ENCODE data around the gene USP40.
A peak's percentile ranks its signal among the peaks of the same experiment; 100 is the strongest.
"Not testable (repeated sequence)": the region's sequence is repeated elsewhere in the genome, so short reads cannot be mapped to it uniquely, and the experiment has no call there.

Gene USP40, protein sequence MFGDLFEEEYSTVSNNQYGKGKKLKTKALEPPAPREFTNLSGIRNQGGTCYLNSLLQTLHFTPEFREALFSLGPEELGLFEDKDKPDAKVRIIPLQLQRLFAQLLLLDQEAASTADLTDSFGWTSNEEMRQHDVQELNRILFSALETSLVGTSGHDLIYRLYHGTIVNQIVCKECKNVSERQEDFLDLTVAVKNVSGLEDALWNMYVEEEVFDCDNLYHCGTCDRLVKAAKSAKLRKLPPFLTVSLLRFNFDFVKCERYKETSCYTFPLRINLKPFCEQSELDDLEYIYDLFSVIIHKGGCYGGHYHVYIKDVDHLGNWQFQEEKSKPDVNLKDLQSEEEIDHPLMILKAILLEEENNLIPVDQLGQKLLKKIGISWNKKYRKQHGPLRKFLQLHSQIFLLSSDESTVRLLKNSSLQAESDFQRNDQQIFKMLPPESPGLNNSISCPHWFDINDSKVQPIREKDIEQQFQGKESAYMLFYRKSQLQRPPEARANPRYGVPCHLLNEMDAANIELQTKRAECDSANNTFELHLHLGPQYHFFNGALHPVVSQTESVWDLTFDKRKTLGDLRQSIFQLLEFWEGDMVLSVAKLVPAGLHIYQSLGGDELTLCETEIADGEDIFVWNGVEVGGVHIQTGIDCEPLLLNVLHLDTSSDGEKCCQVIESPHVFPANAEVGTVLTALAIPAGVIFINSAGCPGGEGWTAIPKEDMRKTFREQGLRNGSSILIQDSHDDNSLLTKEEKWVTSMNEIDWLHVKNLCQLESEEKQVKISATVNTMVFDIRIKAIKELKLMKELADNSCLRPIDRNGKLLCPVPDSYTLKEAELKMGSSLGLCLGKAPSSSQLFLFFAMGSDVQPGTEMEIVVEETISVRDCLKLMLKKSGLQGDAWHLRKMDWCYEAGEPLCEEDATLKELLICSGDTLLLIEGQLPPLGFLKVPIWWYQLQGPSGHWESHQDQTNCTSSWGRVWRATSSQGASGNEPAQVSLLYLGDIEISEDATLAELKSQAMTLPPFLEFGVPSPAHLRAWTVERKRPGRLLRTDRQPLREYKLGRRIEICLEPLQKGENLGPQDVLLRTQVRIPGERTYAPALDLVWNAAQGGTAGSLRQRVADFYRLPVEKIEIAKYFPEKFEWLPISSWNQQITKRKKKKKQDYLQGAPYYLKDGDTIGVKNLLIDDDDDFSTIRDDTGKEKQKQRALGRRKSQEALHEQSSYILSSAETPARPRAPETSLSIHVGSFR

GRCh38 chr2:233566141-233566956 is at the start of gene USP40:
Gene USP40, minus strand, starts transcription at chr2:233566782. Its CDS starts 1,228 bp downstream, at chr2:233565554.
- DNase-seq = peak; percentile 37

GRCh38 chr2:233611284-233611683 is 44.7 kb upstream of the USP40 start:
- DNase-seq = no peak

GRCh38 chr2:233605680-233606079 is 39.1 kb upstream of the USP40 start:
- DNase-seq = no peak

DNA sequence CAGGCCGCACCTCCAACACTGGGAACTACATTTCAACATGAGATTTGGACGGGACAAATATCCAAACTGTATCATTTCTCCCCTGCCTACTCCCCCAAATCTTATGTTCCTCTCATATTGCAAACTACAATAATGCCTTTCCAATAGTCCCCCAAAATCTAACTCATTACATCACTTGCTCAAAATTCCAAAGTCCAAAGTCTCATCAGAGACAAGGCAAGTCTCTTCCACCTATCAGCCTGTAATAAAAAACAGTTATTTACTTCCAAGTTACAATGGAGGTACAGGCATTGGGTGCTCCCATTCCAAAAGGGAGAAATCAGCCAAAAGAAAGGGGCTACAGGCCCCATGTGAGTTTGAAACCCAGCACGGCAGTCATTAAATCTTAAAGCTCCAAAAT is 38.2 kb upstream of the USP40 start:
- no peak for DNase-seq

- no peak for DNase-seq
Observed at GRCh38 chr2:233603520-233603919, 36.9 kb upstream of the USP40 start.

DNA sequence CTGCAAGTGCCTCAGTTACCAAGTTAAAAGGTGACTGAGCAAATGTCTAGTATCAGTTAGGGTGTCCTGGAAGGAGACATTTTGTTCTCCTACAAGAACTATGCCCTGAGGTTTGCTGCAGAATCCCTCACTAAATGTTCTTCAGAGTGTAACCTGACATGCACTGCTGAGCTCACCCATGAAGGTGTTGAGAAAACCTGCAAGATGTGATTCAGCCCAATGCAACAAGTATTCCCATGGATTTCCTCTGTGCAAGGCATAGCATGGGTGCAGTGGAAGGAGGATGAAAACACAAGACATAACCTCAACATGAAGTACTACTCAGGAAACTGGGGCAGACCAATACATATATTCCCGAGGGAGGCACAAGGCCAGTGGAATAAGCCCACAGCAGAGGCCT is 35.5 kb upstream of the USP40 start:
- DNase-seq = no peak

- DNase-seq = no peak
Observed at GRCh38 chr2:233600386-233600785, 33.8 kb upstream of the USP40 start.

- no peak for DNase-seq
Observed at GRCh38 chr2:233598952-233599351, 32.4 kb upstream of the USP40 start.

DNA sequence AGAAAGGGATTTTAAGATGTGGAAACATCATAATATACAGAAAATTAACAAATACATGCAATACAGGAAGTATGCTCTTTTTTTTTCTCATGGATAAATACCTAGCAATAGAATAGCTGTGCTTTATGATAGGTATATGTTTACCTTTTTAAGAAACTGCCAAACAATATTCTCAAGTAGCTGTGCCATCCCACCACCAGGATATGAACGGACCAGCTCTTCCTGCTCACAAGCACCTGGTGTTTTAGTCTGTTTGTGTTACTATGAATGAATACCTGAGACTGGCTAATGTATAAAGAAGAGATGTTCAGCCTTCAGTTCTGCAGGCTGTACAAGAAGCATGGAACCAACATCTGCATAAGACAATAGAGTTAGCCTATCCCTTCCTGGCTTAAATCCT is 30.9 kb upstream of the USP40 start:
- DNase-seq = no peak

DNA sequence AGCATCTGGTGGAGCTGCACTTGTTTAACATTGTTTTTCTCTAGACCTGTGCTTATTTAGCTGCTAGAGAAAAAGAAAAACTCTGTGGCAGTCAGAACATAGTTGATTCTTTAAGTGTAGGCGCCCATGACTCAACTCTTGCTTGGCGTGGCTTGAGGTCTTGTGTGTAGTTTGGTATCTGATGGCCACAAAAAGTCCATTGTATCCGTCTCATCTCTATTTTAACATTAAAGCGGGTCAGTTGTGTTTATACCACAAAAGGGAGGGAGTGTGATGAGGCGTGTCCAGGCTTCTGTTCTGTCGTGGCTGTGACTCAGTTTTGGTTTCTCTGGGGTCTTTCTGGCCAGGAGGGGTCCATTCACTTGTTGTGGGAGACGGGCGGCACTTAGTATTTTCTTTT is 26.6 kb upstream of the USP40 start:
- no peak for DNase-seq

GRCh38 chr2:233592706-233593105 is 26.1 kb upstream of the USP40 start:
- DNase-seq = not testable (repeated sequence)

DNA sequence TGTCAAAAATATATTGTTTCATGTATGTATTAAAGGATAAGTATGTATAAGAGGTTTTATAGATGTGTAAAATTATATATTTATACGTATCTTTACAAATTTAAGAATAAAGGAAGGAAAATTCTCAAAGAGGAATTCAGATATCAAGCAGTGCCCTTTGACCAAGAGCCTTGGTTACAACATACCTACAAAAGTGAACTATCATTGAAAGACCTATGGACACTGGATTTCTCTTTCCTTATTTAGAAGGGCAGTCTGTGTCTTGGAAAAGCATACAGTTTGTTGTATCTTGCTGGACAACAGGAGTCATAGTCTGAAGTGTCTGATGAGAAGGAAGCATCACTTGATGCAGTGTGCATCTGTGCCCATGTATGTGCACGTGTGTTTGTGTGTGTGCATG is 21.8 kb upstream of the USP40 start:
- no peak for DNase-seq

DNA sequence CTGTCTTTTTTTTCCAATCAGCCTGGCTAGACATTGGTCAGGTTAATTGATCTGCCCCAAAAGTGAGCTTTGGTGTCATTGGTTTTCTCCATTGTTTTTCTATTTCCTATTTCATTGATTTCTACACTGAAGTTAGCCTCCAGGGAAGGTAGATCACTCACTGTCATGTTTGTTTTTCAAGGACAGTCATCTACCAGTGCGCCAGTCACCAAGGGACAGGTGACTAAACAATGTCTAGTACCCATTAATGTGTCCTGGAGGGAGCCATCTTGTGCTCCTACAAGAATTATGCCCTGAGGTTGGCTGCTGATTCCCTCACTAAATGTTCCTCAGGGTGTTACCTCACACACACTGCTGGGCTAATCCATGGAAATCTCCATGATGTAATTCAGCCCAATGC is 17.6 kb upstream of the USP40 start:
- no peak for DNase-seq

DNA sequence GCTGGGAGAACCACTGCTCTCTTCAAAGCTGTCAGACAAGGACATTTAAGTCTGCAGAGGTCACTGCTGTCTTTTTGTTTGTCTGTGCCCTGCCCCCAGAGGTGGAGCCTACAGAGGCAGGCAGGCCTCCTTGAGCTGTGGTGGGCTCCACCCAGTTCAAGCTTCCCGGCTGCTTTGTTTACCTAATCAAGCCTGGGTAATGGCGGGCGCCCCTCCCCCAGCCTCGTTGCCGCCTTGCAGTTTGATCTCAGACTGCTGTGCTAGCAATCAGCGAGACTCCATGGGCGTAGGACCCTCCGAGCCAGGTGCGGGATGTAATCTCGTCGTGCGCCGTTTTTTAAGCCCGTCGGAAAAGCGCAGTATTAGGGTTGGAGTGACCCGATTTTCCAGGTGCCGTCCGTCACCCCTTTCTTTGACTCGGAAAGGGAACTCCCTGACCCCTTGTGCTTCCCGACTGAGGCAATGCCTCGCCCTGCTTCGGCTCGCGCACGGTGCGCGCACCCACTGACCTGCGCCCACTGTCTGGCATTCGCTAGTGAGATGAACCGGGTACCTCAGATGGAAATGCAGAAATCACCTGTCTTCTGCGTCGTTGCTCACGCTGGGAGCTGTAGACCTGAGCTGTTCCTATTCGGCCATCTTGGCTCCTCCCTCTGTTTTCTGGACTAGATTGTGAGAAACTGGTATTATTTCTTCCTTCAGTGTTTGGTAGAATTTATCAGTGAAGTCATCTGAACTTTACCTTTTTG is 16.8 kb upstream of the USP40 start:
- DNase-seq = not testable (repeated sequence)

GRCh38 chr2:233577341-233577740 is 10.8 kb upstream of the USP40 start:
- not testable (repeated sequence) for DNase-seq

DNA sequence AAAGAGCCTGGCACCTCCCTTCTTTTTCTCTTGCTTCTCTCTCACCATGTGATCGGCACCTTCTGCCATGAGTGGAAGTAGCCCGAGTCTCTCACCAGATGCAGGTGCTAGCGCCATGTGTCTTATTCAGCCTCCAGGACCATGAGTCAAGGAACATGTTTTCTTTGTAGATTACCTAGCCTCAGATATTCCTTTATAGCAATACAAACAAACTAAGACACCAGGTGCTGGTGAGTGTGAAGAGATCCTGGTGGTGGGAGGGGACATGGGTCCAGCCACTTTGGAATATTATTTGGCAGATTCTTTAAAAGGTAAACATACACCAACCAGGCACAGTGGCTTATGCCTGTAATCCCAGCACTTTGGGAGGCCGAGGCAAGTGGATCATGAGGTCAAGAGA is 5.9 kb upstream of the USP40 start:
- no peak for DNase-seq

DNA sequence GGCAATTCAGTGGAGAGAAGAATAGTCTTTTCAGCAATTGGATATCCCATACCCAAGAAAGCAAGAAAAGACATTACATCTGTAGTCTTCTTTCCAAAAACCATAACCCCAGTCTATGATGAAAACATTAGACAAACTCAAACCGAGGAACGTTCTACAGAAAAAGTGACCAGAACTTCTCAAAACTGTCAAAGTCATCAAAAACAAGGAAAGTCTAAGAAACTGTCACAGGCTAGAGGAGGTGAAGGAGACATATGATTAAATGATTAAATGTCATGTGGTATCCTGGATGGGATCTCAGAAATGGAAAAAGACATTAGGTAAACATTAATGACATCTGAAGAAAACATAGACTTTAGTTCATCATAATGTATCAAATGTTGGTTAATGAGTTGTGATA is 4.9 kb upstream of the USP40 start:
- no peak for DNase-seq

GRCh38 chr2:233571001-233571400 is 4.4 kb upstream of the USP40 start:
- no peak for DNase-seq

- DNase-seq = no peak
Observed at GRCh38 chr2:233565685-233566140, 869 bp downstream of the USP40 start.

DNA sequence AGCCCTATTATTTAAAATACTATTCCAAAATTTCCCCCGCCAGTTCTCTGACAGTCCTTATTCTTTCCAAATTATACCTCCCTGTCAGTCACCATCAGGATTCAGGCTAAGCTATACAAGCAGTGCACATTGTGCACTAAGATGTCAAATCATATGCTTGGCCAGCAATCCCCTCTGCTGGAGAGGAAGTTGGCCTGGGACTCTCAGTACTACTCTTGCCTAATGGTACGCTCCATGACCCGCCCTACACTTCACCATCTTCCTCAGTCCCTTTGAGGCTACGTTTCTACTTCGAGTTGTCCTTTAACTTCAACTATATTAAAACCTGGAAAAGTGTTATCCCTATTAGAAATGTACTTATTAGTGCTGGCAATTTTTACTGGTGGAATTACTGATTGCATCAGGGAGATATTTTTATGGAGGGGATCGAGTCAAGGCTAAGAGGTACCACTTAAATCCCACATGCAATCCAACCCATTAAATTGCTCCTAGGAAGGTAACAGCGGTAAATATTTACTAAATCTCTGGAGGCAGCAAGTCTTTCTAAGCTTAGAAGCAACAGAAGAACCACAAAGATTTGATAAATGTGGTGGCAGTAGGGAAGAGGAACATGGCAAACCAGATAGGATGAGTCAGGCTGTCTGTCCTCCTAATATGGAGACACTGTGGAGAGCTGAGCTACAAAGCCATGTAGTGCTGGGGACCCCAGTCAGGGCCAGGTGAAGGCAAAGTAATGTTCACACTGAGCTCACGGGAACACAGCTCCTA is 2.7 kb downstream of the USP40 start:
- DNase-seq = no peak

Measured in KG1 (cell line).